IMR-90 (cell line): ENCODE measurements around the gene SLC17A9. TPM values are rescaled to one million over a fixed set of nuclear protein-coding genes. Genes with fewer than 3 reads are reported as not detected.

Experiments
- ATAC-seq: fragments of 200-7000 bp; cut with Tn5 transposase; 2 replicates; pipeline ENCODE4 v1.9.1; 2020; ENCODE audit warnings: low read depth, mild to moderate bottlenecking, moderate library complexity
- BruUV-seq: library from RNA; stranded (reverse); fragments of 400-500 nt; replicated peaks from 2 replicates; lab custom pipeline; 2021; lab: Mats Ljungman, UMichigan
- CTCF ChIA-PET: fragments of 300-600 bp; formaldehyde crosslinking; extraction: SDS; loops from one replicate; lab custom pipeline; 2021; ENCODE audit warnings: antibody characterized with exemption; lab: Yijun Ruan, JAX
- POLR2A ChIA-PET: fragments of 300-600 bp; sonication (Branson Sonifier 250); formaldehyde crosslinking; loops from one replicate; lab custom pipeline; 2022; ENCODE audit warnings: antibody characterized with exemption; ENCODE audit not compliant: unreplicated experiment; lab: Charles Lee
- DNase-seq: peaks from one replicate; pipeline ENCODE4 v3.0.0; 2013
- H2AFZ ChIP-seq: replicated peaks from 2 replicates; pipeline ENCODE3; 2013; ENCODE audit warnings: low read length, mild to moderate bottlenecking; ENCODE audit not compliant: poor library complexity
- H2AK5ac ChIP-seq: 2 replicates; pipeline ENCODE4 v1.6.1; 2013; ENCODE audit warnings: low read depth, low read length, inconsistent platforms
- H2AK9ac ChIP-seq: replicated peaks from 2 replicates; pipeline ENCODE3; 2013; ENCODE audit warnings: mild to moderate bottlenecking, low read depth, low read length, moderate library complexity; ENCODE audit not compliant: poor library complexity
- H2BK120ac ChIP-seq: 2 replicates; pipeline ENCODE4 v1.6.1; 2013; ENCODE audit warnings: low read depth, low read length, inconsistent platforms
- H2BK15ac ChIP-seq: 3 replicates; pipeline ENCODE4 v1.6.1; 2013; ENCODE audit warnings: low read depth, low read length, inconsistent platforms
- H2BK20ac ChIP-seq: 2 replicates; pipeline ENCODE4 v1.6.1; 2013; ENCODE audit warnings: low read depth, mild to moderate bottlenecking, inconsistent platforms, low read length, moderate library complexity
- H2BK5ac ChIP-seq: 2 replicates; pipeline ENCODE4 v1.6.1; 2013; ENCODE audit warnings: mild to moderate bottlenecking, low read depth, low read length, inconsistent platforms; ENCODE audit not compliant: poor library complexity, severe bottlenecking
- H3K14ac ChIP-seq: replicated peaks from 2 replicates; pipeline ENCODE4 v1.6.1; 2013; ENCODE audit warnings: low read depth, low read length, inconsistent platforms
- H3K18ac ChIP-seq: 2 replicates; pipeline ENCODE4 v1.6.1; 2013; ENCODE audit warnings: low read depth, low read length, control low read depth
- H3K23ac ChIP-seq: 2 replicates; pipeline ENCODE4 v1.6.1; 2013; ENCODE audit warnings: low read depth, low read length, inconsistent platforms
- H3K27ac ChIP-seq: 2 replicates; pipeline ENCODE4 v1.5.1; 2013; ENCODE audit warnings: mild to moderate bottlenecking, control low read depth, low read length; ENCODE audit not compliant: insufficient read depth
- H3K27me3 ChIP-seq: 2 replicates; pipeline ENCODE4 v1.6.1; 2013; ENCODE audit warnings: low read length; ENCODE audit not compliant: control insufficient read depth, insufficient read depth
- H3K36me3 ChIP-seq: 2 replicates; pipeline ENCODE4 v1.6.1; 2013; ENCODE audit warnings: low read length, mixed read lengths; ENCODE audit not compliant: control insufficient read depth, insufficient read depth
- H3K4ac ChIP-seq: 2 replicates; pipeline ENCODE4 v1.6.1; 2013; ENCODE audit warnings: low read depth, low read length, inconsistent platforms
- H3K4me1 ChIP-seq: 2 replicates; pipeline ENCODE4 v1.6.1; 2013; ENCODE audit warnings: low read length, mixed read lengths; ENCODE audit not compliant: control insufficient read depth, insufficient read depth
- H3K4me2 ChIP-seq: 2 replicates; pipeline ENCODE4 v1.6.1; 2013; ENCODE audit warnings: low read depth, mild to moderate bottlenecking, control low read depth, low read length, moderate library complexity
- H3K4me3 ChIP-seq: 2 replicates; pipeline ENCODE4 v1.5.1; 2013; ENCODE audit warnings: low read depth, mild to moderate bottlenecking, control low read depth, low read length, moderate library complexity; ENCODE audit not compliant: insufficient read depth
- H3K56ac ChIP-seq: 2 replicates; pipeline ENCODE4 v1.6.1; 2013; ENCODE audit warnings: low read length, inconsistent platforms; ENCODE audit not compliant: insufficient read depth; ENCODE audit errors: extremely low read depth
- H3K79me1 ChIP-seq, 2 experiments: 2 replicates each; pipeline ENCODE4 v1.6.1; 2013; ENCODE audit warnings: low read length in 2 of 2, inconsistent platforms in 1 of 2, low read depth in 1 of 2
- H3K9ac ChIP-seq: 2 replicates; pipeline ENCODE4 v1.6.1; 2013; ENCODE audit warnings: low read depth, low read length, control low read depth
- H3K9me1 ChIP-seq: 2 replicates; pipeline ENCODE4 v1.6.1; 2013; ENCODE audit warnings: low read length, inconsistent platforms; ENCODE audit not compliant: insufficient read depth
- H3K9me3 ChIP-seq: 2 replicates; pipeline ENCODE4 v1.6.1; 2013; ENCODE audit warnings: low read length; ENCODE audit not compliant: control insufficient read depth, insufficient read depth
- H4K20me1 ChIP-seq: 2 replicates; pipeline ENCODE4 v1.6.1; 2013; ENCODE audit warnings: low read length, inconsistent platforms; ENCODE audit not compliant: insufficient read depth
- H4K5ac ChIP-seq: 2 replicates; pipeline ENCODE4 v1.6.1; 2013; ENCODE audit warnings: mild to moderate bottlenecking, low read depth, low read length, control low read depth
- H4K8ac ChIP-seq, 2 experiments: 2 replicates each; pipeline ENCODE4 v1.6.1; 2013; ENCODE audit warnings: low read depth in 2 of 2, low read length in 2 of 2, control low read depth in 1 of 2, inconsistent platforms in 1 of 2
- H4K91ac ChIP-seq: 2 replicates; pipeline ENCODE4 v1.6.1; 2013; ENCODE audit warnings: low read depth, low read length, inconsistent platforms; ENCODE audit not compliant: insufficient read depth
- BHLHE40 ChIP-seq: fragments of 150-350 bp; IDR thresholded peaks from 2 replicates; pipeline ENCODE4 v1.6.1; 2016; ENCODE audit warnings: mild to moderate bottlenecking, low read depth, low read length
- CEBPB ChIP-seq: IDR thresholded peaks from 2 replicates; pipeline ENCODE4 v1.6.1; 2012; ENCODE audit warnings: low read depth, low read length, improper control_type of control experiment
- CHD1 ChIP-seq: IDR thresholded peaks from 2 replicates; pipeline ENCODE4 v1.6.1; 2012; ENCODE audit warnings: low read depth, low read length, improper control_type of control experiment
- FOS ChIP-seq: fragments of 150-350 bp; IDR thresholded peaks from 2 replicates; pipeline ENCODE4 v1.6.1; 2016; ENCODE audit warnings: low read depth, low read length
- MAFK ChIP-seq: IDR thresholded peaks from 2 replicates; pipeline ENCODE4 v1.6.1; 2012; ENCODE audit warnings: low read depth, low read length, improper control_type of control experiment
- MAZ ChIP-seq: IDR thresholded peaks from 2 replicates; pipeline ENCODE4 v1.6.1; 2012; ENCODE audit warnings: low read depth, mild to moderate bottlenecking, low read length, improper control_type of control experiment, moderate library complexity, borderline replicate concordance
- MXI1 ChIP-seq: IDR thresholded peaks from 2 replicates; pipeline ENCODE4 v1.6.1; 2012; ENCODE audit warnings: low read depth, mild to moderate bottlenecking, low read length, moderate library complexity, borderline replicate concordance
- NFE2L2 ChIP-seq: fragments of 150-350 bp; IDR thresholded peaks from 2 replicates; pipeline ENCODE4 v1.6.1; 2016; ENCODE audit warnings: low read depth, mild to moderate bottlenecking, low read length
- POLR2A ChIP-seq: IDR thresholded peaks from 2 replicates; pipeline ENCODE4 v1.6.1; 2012; ENCODE audit warnings: mild to moderate bottlenecking, low read depth, low read length
- RAD21 ChIP-seq: IDR thresholded peaks from 2 replicates; pipeline ENCODE4 v1.6.1; 2012; ENCODE audit warnings: low read length, improper control_type of control experiment
- RCOR1 ChIP-seq: IDR thresholded peaks from 2 replicates; pipeline ENCODE4 v1.6.1; 2012; ENCODE audit warnings: mild to moderate bottlenecking, low read length, improper control_type of control experiment; ENCODE audit not compliant: insufficient replicate concordance
- RFX5 ChIP-seq: IDR thresholded peaks from 2 replicates; pipeline ENCODE4 v1.8.0; 2012; ENCODE audit warnings: low read depth, mild to moderate bottlenecking, low read length, moderate library complexity
- SMC3 ChIP-seq: fragments of 150-350 bp; IDR thresholded peaks from 2 replicates; pipeline ENCODE4 v1.6.1; 2016; ENCODE audit warnings: low read depth, mild to moderate bottlenecking, antibody characterized with exemption, low read length, moderate library complexity
- WGBS, 2 experiments: methylation state at CpG; one replicate each; pipeline versions ENCODE4 v1.1.5 to v1.1.7; 2013; ENCODE audit warnings: missing lambda C conversion rate in 2 of 2; ENCODE audit not compliant: insufficient read length in 1 of 2; ENCODE audit errors: extremely low coverage in 2 of 2; 5-methylcytosine and 5-hydroxymethylcytosine counted together
- dilution Hi-C: fragments of 300-500 bp; cut with HindIII; formaldehyde crosslinking; loops from one replicate; pipeline ENCODE4 v1.14.3; 2018; ENCODE audit warnings: low sequenced_read_pairs; ENCODE audit not compliant: unreplicated experiment
- in situ Hi-C: fragments of 300-500 bp; cut with MboI; formaldehyde crosslinking; loops from 3 replicates; pipeline ENCODE4 v1.14.3; 2019; ENCODE audit warnings: low sequenced_read_pairs, inconsistent platforms, mixed read lengths
- intact Hi-C: fragments of 100-400 bp; cut with micrococcal nuclease; formaldehyde crosslinking; loops from 2 replicates; pipeline ENCODE4 v1.10.0; 2022
- polyA plus RNA-seq, 3 experiments: library from polyadenylated mRNA; depleted of rRNA; stranded (reverse); fragments of >200 nt; gene quantifications; 2 replicates each; pipeline ENCODE4 v1.2.3, GENCODE V29; 2012; ENCODE audit warnings: low replicate concordance in 1 of 3
- total RNA-seq: library from RNA; depleted of rRNA; stranded (reverse); fragments of >200 nt; gene quantifications from 2 replicates; pipeline ENCODE4 v1.2.3, GENCODE V29; 2012
- TF ChIP-seq, protein P1 (sequence below): fragments of 150-350 bp; IDR thresholded peaks from 2 replicates; pipeline ENCODE4 v1.6.1; 2017; ENCODE audit warnings: mild to moderate bottlenecking, antibody characterized with exemption, low read length, low read depth
- TF ChIP-seq, protein P2 (sequence below): conservative IDR thresholded peaks from 2 replicates; pipeline ENCODE4 v1.5.1; 2012; ENCODE audit warnings: mild to moderate bottlenecking, low read depth, low read length, improper control_type of control experiment
- TF ChIP-seq, protein P3 (sequence below): fragments of 150-350 bp; IDR thresholded peaks from 2 replicates; pipeline ENCODE4 v1.6.1; 2016; ENCODE audit warnings: low read depth, mild to moderate bottlenecking, low read length, moderate library complexity, borderline replicate concordance

Gene SLC17A9
- total and polyA plus RNA-seq, 2 of the 4 experiments (the other 2 are of a cell fraction), result 2.2 to 14.4 TPM

DNA sequence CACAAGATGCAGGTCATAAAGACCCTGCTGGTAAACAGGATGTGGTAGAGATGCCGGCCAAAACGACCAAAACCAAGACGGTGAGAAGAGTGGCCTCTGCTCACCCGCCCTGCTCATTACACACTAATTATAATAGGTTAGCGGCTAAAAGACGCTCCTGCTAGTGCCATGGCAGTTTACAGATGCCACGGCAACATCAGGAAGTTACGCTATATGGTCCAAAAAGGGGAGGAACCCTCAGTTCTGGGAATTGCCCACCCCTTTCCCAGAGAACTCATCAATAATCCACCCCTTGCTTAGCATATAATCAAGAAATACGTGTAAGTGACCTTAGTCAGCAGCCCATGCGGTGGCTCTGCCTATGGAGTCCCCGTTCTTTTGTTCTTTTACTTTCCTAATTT lies 36.7 kb downstream of the SLC17A9 start:
- Histone ChIP-seq H3K27me3 (peaks cover 61% of the 10 kb centered on the region), H4K91ac (no peak overlapping the region), H3K18ac (no peak overlapping the region), H2AK9ac (no peak overlapping the region), H3K36me3 (no peaks in the 10 kb centered on the region), H3K4me2 (no peak overlapping the region; the same call in 1 of the 2 replicates), H2BK120ac (no peak overlapping the region), H2AFZ (no peak overlapping the region), H4K5ac (no peak overlapping the region), H3K79me1 (no peaks in the 10 kb centered on the region), H2BK15ac (no peak overlapping the region), H2AK5ac (no peak overlapping the region), H3K9me3 (no peaks in the 10 kb centered on the region), H3K4ac (no peak overlapping the region), H3K4me3 (no peak overlapping the region), H3K4me1 (no peaks in the 10 kb centered on the region), H3K9me1 (no peaks in the 10 kb centered on the region), H3K27ac (no peak overlapping the region), H4K8ac (no peak overlapping the region), H3K23ac (no peak overlapping the region), H3K14ac (no peak overlapping the region), H3K9ac (no peak overlapping the region), H2BK20ac (no peak overlapping the region), H2BK5ac (no peak overlapping the region), H4K20me1 (no peaks in the 10 kb centered on the region), H3K56ac (no peak overlapping the region)
- DNase-seq, result no peak
- ChIA-PET POLR2A (no interaction called here), CTCF (no interaction called here)
- BruUV-seq, result no TSS peak
- dilution Hi-C loops, result no loop called here
- in situ Hi-C loops, result no loop called here
- intact Hi-C loops, result no loop called here
- WGBS, 2 experiments, result 67% methylated on average over 3 of the region's 11 CpGs; no CpG with 5 or more reads in 1 of the 2 experiments
- TF ChIP-seq BHLHE40, result no peak
- TF ChIP-seq SMC3, result no peak
- TF ChIP-seq NFE2L2, result no peak
- TF ChIP-seq POLR2A, result no peak
- no peak for TF ChIP-seq MAFK
- no peak for TF ChIP-seq CEBPB
- TF ChIP-seq, protein P1, sequence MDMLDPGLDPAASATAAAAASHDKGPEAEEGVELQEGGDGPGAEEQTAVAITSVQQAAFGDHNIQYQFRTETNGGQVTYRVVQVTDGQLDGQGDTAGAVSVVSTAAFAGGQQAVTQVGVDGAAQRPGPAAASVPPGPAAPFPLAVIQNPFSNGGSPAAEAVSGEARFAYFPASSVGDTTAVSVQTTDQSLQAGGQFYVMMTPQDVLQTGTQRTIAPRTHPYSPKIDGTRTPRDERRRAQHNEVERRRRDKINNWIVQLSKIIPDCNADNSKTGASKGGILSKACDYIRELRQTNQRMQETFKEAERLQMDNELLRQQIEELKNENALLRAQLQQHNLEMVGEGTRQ, result no peak
- no peak for TF ChIP-seq RAD21
- TF ChIP-seq FOS, result no peak
- no peak for TF ChIP-seq RCOR1
- TF ChIP-seq, protein P2, sequence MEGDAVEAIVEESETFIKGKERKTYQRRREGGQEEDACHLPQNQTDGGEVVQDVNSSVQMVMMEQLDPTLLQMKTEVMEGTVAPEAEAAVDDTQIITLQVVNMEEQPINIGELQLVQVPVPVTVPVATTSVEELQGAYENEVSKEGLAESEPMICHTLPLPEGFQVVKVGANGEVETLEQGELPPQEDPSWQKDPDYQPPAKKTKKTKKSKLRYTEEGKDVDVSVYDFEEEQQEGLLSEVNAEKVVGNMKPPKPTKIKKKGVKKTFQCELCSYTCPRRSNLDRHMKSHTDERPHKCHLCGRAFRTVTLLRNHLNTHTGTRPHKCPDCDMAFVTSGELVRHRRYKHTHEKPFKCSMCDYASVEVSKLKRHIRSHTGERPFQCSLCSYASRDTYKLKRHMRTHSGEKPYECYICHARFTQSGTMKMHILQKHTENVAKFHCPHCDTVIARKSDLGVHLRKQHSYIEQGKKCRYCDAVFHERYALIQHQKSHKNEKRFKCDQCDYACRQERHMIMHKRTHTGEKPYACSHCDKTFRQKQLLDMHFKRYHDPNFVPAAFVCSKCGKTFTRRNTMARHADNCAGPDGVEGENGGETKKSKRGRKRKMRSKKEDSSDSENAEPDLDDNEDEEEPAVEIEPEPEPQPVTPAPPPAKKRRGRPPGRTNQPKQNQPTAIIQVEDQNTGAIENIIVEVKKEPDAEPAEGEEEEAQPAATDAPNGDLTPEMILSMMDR, result no peak
- no peak for TF ChIP-seq MXI1
- no peak for TF ChIP-seq RFX5
- no peak for TF ChIP-seq CHD1
- TF ChIP-seq, protein P3, sequence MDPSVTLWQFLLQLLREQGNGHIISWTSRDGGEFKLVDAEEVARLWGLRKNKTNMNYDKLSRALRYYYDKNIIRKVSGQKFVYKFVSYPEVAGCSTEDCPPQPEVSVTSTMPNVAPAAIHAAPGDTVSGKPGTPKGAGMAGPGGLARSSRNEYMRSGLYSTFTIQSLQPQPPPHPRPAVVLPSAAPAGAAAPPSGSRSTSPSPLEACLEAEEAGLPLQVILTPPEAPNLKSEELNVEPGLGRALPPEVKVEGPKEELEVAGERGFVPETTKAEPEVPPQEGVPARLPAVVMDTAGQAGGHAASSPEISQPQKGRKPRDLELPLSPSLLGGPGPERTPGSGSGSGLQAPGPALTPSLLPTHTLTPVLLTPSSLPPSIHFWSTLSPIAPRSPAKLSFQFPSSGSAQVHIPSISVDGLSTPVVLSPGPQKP, result no peak
- TF ChIP-seq MAZ, result no peak
- no peak for ATAC-seq
